Measurements from ENCODE around the gene ISOC2.

DNA sequence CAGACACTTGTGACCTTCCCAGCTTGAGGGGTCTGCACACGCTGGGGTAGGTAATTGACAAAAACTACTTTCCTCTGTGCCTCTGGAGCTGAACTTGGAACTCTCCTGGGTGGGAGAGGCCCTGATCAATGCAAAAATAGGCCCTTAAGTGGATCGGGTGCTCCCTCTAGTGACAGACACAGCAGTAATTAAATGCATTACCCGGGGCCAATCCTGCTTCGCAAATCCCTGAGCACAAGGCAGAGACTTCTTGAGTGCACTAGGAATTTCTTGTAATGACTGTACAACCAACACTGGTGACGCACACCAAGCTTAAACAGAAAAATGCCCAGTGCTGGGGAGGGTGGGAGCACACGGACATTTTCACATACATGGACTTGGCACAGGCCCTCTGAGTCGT lies 43.3 kb downstream of the ISOC2 start:
- TF ChIP-seq CTCF (IDR thresholded peaks at IDR 0.05; ENCODE audit: insufficient read depth, low read depth, low read length) (peak; percentile 86), EZH2 (IDR thresholded peaks at IDR 0.05; ENCODE audit: insufficient read depth, low read length) (no peak)

Measured in astrocyte (in vitro differentiated cells and primary cell).